Activated CD8-positive, alpha-beta memory T cell treated with anti-CD3 and anti-CD28 coated beads, Interleukin-2, amount 50 U/mL, for 1 hour (primary cell): ENCODE results near the gene TSEN15.

ENCODE experiments used
- DNase-seq: peaks from one replicate; pipeline ENCODE4 v3.0.0-alpha.2; 2020; ENCODE audit errors: extremely low read depth

TSEN15 gene

DNA sequence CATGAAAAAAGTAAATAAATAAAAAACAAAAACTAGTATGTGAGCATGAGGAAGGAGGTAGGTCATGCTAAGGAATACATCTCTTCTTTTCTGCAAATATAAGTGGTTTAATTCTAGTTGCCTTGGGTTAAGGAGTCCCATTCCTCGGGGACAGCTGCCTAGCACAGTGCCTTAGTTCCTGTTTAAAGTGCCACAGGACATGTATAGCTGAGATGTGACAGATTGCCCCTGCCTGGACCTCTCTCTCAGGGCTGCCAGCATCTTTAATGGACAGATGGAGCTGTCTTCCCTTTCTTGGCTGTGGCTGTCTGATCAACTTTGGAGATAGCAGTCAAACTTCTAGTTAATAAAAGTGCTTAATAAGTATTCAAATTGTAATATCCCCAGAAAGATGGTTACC lies 50.0 kb downstream of the TSEN15 start:
- DNase-seq = no peak

DNA sequence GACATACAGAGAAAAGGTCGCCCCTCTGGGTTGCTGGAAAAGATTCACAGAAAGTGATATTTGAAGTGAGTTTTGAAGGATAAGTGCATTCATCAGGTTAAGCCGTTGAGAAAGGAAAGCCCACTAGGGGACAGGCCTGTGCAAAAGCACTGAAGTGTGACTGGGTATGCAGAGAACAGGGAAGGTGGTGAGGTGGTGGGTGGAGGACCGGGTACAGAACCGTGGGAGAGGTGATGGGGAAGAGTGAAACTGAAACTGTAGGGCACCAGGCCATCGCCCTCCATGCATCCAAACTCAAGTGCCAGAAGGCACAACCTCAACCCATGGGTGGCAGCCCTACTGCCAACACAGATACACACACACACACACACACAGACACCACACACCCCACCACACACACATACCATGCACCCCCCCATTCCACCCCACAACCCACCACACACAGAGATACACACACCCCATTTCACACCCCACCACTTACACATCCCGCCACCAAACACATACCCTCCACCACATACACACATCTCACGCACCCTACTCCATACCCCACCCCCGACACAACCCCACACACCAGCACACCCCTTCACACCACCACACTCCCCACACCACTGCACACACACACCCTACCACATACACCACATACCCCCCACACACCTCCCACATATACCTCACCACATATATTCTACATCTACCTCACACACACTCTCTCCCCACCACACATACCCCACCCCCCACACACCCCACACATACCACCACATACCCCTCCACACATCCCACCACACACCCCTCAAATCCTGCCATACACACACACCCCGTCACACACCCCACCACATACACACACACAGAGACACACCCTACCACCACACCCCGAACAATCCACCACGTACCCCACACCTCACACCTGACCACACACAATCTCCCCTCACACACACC lies 59.0 kb downstream of the TSEN15 start:
- no peak for DNase-seq

DNA sequence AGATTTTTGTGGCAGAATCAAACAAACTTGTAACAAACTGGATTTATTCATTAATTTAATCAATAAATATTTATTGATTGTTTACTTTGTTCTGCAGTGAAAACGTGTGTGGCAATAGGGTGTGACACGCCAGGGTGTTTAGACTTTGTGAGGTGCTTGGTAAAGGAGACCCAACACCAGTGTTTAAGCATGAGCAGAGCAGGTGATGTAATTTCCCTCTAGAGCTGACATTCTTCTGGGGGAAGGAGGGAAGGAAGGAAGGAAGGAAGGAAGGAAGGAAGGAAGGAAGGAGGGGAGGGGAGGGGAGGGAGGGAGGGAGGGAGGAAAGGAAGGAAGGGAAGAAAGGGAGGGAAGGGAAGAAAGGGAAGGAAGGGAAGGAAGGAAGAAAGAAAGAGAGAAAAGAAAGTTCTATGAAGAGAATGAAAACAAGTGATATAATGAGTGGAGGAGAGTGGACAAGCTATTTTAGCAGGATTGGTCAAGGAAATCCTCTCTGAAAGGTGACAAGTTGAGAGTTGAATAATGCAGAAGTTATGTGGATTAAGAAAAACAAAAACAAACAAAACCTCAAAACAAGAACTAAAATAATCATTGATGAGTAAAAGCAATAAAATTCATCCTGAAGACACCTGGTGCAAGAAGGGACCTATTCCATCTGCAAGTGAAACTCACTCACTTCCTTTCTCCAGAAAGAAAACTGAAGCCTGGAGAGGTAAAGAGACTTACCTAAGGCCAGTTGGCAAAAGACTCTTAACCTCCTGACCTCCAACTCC lies 60.8 kb downstream of the TSEN15 start:
- no peak for DNase-seq

DNA sequence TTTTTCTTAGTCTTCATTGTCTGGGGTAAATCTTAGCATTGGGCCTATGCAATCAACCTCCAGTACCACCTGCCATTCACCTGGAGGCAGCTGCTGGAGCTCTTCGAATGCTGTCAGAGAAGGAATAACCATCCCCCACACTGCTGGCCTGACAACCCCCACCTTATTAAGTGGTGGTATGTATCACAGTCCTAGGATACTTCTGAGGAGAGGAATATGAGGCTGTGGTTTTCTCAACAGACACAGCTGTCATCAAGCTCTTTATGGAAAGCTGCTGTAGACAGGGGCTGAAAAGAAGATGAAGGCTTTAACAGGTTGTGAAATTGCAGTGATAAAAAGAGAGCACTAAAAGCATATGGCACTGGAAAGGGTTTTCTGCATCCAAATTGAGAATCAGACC lies 61.7 kb downstream of the TSEN15 start:
- no peak for DNase-seq

DNA sequence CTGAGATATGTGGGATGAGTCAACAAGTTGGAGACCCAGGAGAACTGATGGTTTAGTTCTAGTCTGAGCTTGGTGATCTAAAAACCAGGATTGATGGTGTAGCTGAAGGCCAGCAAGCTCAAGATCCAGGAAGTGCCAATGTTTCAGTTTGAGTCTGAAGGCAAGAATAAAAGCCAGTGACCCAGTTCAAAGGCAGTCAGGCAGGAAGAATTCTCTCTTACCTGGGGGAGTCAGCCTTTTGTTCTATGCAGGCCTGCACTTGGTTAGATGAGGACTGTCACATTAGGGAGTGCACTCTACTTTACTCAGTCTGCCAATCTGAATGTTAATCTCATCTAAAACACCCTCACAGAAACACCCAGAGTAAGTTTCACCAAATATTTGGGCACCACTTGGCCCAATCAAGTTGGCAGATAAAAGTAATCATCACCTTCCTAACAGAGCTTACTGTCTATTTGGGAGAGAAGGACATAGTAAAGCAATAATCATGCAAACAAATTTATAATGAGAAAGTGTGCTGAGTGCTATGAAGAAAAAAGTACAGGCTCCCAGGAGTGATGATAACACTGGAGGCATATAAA lies 63.4 kb downstream of the TSEN15 start:
- no peak for DNase-seq

DNA sequence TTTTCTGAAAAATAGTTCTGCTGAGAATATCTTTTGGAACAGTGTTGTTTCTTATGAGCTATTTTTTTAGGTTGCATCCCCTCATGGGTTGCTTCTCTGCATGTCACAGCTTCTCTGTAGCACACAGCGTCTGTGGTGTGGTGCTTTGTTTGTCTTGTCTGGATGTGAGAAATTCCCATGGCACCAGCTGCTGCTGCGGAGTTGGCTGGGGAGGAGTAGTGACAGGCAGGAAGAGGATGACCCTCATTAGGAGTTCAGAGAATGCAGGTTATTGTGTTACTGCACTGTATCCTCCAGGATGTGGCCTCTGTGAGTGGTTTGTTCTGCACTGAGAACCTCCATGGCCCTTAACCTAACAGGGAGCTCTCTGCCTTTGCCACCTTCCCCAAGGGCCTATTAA lies 64.8 kb downstream of the TSEN15 start:
- DNase-seq = no peak

DNA sequence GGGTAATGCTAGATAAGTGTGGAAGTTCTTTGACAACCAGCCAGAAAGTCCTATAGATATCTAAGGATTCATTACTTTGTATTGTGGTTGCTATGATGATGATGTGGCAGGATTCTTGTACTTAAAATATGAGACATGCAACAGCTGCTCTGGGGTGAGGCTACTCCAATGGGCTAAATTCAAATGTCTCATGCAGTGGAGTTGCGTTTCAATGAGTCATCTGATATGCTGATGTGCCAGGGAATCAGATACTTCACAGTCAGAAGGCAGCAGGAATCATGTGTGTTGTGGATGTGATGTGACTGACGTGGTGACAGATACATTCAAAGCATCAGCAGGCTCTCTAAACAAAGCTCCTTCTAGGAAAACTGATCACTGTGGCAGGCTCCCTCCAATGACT lies 66.5 kb downstream of the TSEN15 start:
- DNase-seq = no peak
